ENCODE measurements around the gene OSBPL1A. TPM values are rescaled to one million over a fixed set of nuclear protein-coding genes. Genes with fewer than 3 reads are reported as not detected.

Gene OSBPL1A
- total and polyA plus RNA-seq, 2 of the 8 experiments (the other 6 are each of a cell fraction or from before 2014, with no cell fraction given), result 53.2 to 74.9 TPM

DNA sequence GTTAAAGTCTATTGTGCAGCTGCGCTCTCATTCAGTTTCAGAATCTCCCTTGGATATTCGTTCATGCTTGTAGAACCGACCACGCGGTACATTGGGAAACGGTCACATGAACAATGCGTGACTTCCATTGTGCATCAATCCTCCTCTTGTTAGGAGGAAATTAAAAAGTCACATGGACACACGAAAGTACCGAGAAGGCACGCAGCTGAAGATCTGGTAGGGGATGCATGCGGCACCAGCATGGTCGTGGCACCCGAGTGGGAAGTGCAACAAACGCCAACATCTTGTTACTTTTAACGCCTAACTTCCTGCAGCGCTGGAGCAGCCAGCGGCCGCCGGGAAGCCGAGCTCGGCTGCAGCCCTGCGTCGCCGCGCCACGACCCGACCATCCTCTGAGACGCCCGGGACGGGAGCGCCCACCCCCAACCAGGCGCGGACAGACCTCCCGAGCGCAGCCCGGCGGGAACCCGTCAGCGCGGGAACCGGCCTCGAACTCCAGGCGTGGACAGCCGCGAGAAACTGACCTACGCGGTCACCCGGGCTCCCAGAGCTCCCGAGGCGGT, 412 bp downstream of the OSBPL1A start (continued):
- TF ChIP-seq, protein P1, sequence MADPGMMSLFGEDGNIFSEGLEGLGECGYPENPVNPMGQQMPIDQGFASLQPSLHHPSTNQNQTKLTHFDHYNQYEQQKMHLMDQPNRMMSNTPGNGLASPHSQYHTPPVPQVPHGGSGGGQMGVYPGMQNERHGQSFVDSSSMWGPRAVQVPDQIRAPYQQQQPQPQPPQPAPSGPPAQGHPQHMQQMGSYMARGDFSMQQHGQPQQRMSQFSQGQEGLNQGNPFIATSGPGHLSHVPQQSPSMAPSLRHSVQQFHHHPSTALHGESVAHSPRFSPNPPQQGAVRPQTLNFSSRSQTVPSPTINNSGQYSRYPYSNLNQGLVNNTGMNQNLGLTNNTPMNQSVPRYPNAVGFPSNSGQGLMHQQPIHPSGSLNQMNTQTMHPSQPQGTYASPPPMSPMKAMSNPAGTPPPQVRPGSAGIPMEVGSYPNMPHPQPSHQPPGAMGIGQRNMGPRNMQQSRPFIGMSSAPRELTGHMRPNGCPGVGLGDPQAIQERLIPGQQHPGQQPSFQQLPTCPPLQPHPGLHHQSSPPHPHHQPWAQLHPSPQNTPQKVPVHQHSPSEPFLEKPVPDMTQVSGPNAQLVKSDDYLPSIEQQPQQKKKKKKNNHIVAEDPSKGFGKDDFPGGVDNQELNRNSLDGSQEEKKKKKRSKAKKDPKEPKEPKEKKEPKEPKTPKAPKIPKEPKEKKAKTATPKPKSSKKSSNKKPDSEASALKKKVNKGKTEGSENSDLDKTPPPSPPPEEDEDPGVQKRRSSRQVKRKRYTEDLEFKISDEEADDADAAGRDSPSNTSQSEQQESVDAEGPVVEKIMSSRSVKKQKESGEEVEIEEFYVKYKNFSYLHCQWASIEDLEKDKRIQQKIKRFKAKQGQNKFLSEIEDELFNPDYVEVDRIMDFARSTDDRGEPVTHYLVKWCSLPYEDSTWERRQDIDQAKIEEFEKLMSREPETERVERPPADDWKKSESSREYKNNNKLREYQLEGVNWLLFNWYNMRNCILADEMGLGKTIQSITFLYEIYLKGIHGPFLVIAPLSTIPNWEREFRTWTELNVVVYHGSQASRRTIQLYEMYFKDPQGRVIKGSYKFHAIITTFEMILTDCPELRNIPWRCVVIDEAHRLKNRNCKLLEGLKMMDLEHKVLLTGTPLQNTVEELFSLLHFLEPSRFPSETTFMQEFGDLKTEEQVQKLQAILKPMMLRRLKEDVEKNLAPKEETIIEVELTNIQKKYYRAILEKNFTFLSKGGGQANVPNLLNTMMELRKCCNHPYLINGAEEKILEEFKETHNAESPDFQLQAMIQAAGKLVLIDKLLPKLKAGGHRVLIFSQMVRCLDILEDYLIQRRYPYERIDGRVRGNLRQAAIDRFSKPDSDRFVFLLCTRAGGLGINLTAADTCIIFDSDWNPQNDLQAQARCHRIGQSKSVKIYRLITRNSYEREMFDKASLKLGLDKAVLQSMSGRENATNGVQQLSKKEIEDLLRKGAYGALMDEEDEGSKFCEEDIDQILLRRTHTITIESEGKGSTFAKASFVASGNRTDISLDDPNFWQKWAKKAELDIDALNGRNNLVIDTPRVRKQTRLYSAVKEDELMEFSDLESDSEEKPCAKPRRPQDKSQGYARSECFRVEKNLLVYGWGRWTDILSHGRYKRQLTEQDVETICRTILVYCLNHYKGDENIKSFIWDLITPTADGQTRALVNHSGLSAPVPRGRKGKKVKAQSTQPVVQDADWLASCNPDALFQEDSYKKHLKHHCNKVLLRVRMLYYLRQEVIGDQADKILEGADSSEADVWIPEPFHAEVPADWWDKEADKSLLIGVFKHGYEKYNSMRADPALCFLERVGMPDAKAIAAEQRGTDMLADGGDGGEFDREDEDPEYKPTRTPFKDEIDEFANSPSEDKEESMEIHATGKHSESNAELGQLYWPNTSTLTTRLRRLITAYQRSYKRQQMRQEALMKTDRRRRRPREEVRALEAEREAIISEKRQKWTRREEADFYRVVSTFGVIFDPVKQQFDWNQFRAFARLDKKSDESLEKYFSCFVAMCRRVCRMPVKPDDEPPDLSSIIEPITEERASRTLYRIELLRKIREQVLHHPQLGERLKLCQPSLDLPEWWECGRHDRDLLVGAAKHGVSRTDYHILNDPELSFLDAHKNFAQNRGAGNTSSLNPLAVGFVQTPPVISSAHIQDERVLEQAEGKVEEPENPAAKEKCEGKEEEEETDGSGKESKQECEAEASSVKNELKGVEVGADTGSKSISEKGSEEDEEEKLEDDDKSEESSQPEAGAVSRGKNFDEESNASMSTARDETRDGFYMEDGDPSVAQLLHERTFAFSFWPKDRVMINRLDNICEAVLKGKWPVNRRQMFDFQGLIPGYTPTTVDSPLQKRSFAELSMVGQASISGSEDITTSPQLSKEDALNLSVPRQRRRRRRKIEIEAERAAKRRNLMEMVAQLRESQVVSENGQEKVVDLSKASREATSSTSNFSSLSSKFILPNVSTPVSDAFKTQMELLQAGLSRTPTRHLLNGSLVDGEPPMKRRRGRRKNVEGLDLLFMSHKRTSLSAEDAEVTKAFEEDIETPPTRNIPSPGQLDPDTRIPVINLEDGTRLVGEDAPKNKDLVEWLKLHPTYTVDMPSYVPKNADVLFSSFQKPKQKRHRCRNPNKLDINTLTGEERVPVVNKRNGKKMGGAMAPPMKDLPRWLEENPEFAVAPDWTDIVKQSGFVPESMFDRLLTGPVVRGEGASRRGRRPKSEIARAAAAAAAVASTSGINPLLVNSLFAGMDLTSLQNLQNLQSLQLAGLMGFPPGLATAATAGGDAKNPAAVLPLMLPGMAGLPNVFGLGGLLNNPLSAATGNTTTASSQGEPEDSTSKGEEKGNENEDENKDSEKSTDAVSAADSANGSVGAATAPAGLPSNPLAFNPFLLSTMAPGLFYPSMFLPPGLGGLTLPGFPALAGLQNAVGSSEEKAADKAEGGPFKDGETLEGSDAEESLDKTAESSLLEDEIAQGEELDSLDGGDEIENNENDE (IDR thresholded peaks at IDR 0.05; ENCODE audit: insufficient replicate concordance, low read length), result no peak
- TF ChIP-seq CEBPB (IDR thresholded peaks at IDR 0.05; ENCODE audit: low read depth, low read length) (no peak), FOSL1 (IDR thresholded peaks at IDR 0.05; ENCODE audit: insufficient read depth, low read depth, low read length) (no peak), BCL11A (IDR thresholded peaks at IDR 0.05; ENCODE audit: low read depth in 2 of 2, low read length in 2 of 2) (no peak), CREB1 (IDR thresholded peaks at IDR 0.05) (no peak), MAFK (IDR thresholded peaks at IDR 0.05; ENCODE audit: low read depth, low read length) (no peak), JUN (IDR thresholded peaks at IDR 0.05; ENCODE audit: low read depth, low read length) (no peak), TBP (IDR thresholded peaks at IDR 0.05; ENCODE audit: low read depth, low read length) (no peak), POLR2AphosphoS5 (IDR thresholded peaks at IDR 0.05; ENCODE audit: low read depth, low read length) (peak; percentile 56)
- TF ChIP-seq, protein P2, sequence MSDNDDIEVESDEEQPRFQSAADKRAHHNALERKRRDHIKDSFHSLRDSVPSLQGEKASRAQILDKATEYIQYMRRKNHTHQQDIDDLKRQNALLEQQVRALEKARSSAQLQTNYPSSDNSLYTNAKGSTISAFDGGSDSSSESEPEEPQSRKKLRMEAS (IDR thresholded peaks at IDR 0.05), result peak; percentile 82
